ENCODE measurements around the gene AFF4. TPM values are rescaled to one million over a fixed set of nuclear protein-coding genes. Genes with fewer than 3 reads are reported as not detected.

Gene AFF4
- total and polyA plus RNA-seq, 9 of the 15 experiments (the other 6 are each of a cell fraction or from before 2014, with no cell fraction given): 1.7 to 25.8 (median 17.9) TPM

DNA sequence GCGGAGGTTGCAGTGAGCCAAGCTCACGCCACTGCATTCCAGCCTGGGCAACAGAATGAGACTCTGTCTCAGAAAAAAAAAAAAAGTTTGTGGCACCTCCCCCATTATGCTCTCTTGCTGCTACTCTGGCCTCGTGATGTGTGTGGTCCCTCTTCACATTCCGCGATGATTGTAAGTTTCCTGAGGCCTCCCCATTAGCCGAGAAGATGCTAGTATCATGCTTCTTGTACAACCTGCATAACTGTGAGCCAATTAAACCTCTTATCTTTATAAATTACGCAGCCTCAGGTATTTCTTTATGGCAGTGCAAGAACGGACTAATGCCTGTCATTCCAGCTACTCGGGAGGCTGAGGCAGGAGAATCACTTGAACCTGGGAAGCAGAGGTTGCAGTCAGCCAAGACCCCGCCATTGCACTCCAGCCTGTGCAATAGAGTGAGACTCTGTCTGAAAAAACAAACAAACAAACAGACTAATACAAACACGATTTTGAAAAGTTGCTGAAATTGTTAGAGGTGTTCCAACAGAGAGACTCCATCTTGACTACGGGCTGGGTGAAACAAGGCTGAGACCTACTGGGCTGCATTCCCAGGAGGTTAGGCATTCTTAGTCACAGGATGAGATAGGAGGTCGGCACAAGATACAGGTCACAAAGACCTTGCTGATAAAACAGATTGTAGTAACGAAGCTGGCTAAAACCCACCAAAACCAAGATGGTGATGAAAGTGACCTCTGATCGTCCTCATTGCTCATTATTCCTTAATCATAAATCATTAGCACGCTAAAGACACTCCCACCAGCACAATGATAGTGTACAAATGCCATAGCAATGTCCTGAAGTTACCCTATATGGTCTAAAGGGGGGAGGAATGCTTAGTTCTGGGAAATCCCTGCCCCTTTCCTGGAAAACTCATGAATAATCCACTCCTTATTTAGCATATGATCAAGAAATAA is 8.3 kb upstream of the AFF4 start:
- DNase-seq (ENCODE audit: extremely low read depth in 1 of 4, low spot score in 3 of 4): peak; percentile 27 to 80 (median 51)
- POLR2A ChIA-PET: interaction anchor here (0.6 to 3.0 kb wide), 3 partner anchors 9 to 34 kb away, joined by 3 to 23 read pairs (median 5); partner anchors contain the start of gene AFF4
- Histone ChIP-seq H2AFZ (ENCODE audit: low read depth, low read length) (peak overlapping the region; percentile 77), H3K4me3 (0 out of 2 replicates have a peak overlapping the region, but pooled peaks have one; percentile 2), H4K20me1 (replicated peaks; ENCODE audit: control insufficient read depth, insufficient read depth, low read length) (no peaks in the 10 kb centered on the region), H3K79me2 (ENCODE audit: control insufficient read depth, insufficient read depth, low read length) (no peaks in the 10 kb centered on the region), H3K27me3 (ENCODE audit: control insufficient read depth in 2 of 2, insufficient read depth in 2 of 2, low read length in 2 of 2) (no peaks in the 10 kb centered on the region), H3K27ac (ENCODE audit: extremely low read depth, low read depth, low read length) (peak overlapping the region; percentile 73; the same call in 2 of the 3 replicates), H3K9ac (ENCODE audit: insufficient read depth in 1 of 2, low read depth in 2 of 2, low read length in 2 of 2) (peak overlapping the region in 1 of 2 experiments; percentile 27; a peak in 3 of 4 replicates), H3K4me1 (replicated peaks in 1 of 2; ENCODE audit: control insufficient read depth in 2 of 2, insufficient read depth in 2 of 2, low read length in 2 of 2) (peaks cover 13 to 14% of the 10 kb centered on the region in 2 experiments; a peak in 4 of 5 replicates), H3K9me3 (replicated peaks; ENCODE audit: control insufficient read depth, insufficient read depth, low read depth, low read length) (no peaks in the 10 kb centered on the region), H3K9me1 (ENCODE audit: control insufficient read depth, insufficient read depth, low read length) (no peaks in the 10 kb centered on the region), H3K36me3 (ENCODE audit: control insufficient read depth, insufficient read depth, low read length) (no peaks in the 10 kb centered on the region), H3K4me2 (ENCODE audit: insufficient read depth, low read length) (peak overlapping the region; percentile 73)
- ATAC-seq: peak; percentile 94
- 41% methylated on average over 16 of the region's 16 CpGs for WGBS (ENCODE audit: insufficient coverage, low coverage, missing lambda C conversion rate)
- no peak for FAIRE-seq
- intact Hi-C loops (cut with micrococcal nuclease) (no loop called here), in situ Hi-C loops (cut with MboI) (no loop called here)
- BruUV-seq (replicated peaks): TSS peak; percentile 86
- CTCF ChIA-PET (ENCODE audit: low intra/inter-chr PET ratio): no interaction called here
- TF ChIP-seq, protein P1, sequence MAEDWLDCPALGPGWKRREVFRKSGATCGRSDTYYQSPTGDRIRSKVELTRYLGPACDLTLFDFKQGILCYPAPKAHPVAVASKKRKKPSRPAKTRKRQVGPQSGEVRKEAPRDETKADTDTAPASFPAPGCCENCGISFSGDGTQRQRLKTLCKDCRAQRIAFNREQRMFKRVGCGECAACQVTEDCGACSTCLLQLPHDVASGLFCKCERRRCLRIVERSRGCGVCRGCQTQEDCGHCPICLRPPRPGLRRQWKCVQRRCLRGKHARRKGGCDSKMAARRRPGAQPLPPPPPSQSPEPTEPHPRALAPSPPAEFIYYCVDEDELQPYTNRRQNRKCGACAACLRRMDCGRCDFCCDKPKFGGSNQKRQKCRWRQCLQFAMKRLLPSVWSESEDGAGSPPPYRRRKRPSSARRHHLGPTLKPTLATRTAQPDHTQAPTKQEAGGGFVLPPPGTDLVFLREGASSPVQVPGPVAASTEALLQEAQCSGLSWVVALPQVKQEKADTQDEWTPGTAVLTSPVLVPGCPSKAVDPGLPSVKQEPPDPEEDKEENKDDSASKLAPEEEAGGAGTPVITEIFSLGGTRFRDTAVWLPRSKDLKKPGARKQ (CRISPR knock-in tag; IDR thresholded peaks at IDR 0.05): no peak
- TF ChIP-seq, protein P2, sequence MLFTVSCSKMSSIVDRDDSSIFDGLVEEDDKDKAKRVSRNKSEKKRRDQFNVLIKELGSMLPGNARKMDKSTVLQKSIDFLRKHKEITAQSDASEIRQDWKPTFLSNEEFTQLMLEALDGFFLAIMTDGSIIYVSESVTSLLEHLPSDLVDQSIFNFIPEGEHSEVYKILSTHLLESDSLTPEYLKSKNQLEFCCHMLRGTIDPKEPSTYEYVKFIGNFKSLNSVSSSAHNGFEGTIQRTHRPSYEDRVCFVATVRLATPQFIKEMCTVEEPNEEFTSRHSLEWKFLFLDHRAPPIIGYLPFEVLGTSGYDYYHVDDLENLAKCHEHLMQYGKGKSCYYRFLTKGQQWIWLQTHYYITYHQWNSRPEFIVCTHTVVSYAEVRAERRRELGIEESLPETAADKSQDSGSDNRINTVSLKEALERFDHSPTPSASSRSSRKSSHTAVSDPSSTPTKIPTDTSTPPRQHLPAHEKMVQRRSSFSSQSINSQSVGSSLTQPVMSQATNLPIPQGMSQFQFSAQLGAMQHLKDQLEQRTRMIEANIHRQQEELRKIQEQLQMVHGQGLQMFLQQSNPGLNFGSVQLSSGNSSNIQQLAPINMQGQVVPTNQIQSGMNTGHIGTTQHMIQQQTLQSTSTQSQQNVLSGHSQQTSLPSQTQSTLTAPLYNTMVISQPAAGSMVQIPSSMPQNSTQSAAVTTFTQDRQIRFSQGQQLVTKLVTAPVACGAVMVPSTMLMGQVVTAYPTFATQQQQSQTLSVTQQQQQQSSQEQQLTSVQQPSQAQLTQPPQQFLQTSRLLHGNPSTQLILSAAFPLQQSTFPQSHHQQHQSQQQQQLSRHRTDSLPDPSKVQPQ (CRISPR knock-in tag; IDR thresholded peaks at IDR 0.05; ENCODE audit: borderline replicate concordance): no peak

Measured in K562 (cell line).